ENCODE data around the gene MAPKAP1. TPM values are rescaled to one million over a fixed set of nuclear protein-coding genes. Genes with fewer than 3 reads are reported as not detected.
A peak's percentile ranks its signal among the peaks of the same experiment; 100 is the strongest.
"Not testable (repeated sequence)": the region's sequence is repeated elsewhere in the genome, so short reads cannot be mapped to it uniquely, and the experiment has no call there.

MAPKAP1 gene
- total and polyA plus RNA-seq, 3 experiments from 2014 or later, result 64.7 to 119 (median 111) TPM

DNA sequence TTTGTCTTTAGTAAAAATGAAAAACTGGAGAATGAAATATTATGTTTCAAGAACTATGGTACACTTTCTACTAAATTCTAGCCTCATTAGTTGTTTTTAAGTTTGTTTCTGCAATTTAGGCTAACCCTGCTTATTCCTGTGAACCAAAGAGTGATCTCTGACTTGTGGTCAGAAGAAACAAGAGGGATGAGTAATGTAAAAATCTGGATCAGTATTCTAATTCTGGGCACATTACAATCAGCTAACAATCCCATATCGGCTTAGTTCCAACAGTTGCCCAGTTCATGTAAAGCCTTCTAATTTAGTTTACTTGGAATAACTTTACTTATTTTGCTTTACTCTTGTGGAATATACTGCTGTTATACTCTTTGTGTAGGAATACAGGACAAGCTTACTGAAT is 134.5 kb downstream of the MAPKAP1 start:
- H3K4me1 Mint-ChIP-seq, CTCF ChIA-PET, POLR2A ChIA-PET: not testable (repeated sequence)

DNA sequence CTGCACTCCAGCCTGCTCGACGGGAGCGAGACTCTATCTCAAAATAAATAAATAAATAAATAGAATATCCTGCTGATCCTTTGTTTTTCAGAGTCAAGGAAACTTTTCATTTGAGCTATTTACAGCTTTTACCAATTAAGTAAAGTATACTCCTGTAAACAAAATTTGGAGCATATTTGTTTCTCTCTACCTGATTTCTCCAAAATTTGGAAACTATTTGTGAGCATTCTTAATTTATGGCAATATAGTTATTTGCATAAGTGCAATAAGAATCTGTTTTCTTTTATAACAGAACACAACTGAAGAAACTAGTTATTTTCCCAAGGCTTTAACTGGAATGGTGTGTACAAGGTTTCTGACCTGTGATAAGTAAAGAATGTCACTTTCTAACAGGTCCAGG is 135.2 kb downstream of the MAPKAP1 start:
- POLR2A ChIA-PET, result interaction anchor here (0.6 kb wide), 1 partner anchor 758 kb away, joined by 4 read pairs; no protein-coding TSS in a partner anchor
- H3K27me3 ChIP-seq (ENCODE audit: insufficient read depth, low read length, poor library complexity, severe bottlenecking); H3K4me3 ChIP-seq (ENCODE audit: low read length); H3K4me1 ChIP-seq (ENCODE audit: insufficient read depth, low read length); H3K9me3 ChIP-seq (ENCODE audit: low read length); H3K27ac Mint-ChIP-seq; H3K4me3 Mint-ChIP-seq; H3K27ac ChIP-seq (ENCODE audit: low read depth, low read length); CTCF ChIA-PET; DNase-seq; H3K27me3 Mint-ChIP-seq; H3K36me3 ChIP-seq (ENCODE audit: insufficient read depth, low read length): not testable (repeated sequence)
- H3K9me3 Mint-ChIP-seq, result peaks cover 2 to 21% (median 8%) of the 10 kb centered on the region in 5 donors
- H3K4me1 Mint-ChIP-seq, result peaks cover 3 to 12% (median 5%) of the 10 kb centered on the region in 3 donors
- H3K36me3 Mint-ChIP-seq, result peaks cover 12 to 36% (median 33%) of the 10 kb centered on the region in 3 donors

More for the DNA sequence above, 134.5 kb downstream of the MAPKAP1 start:
- not testable (repeated sequence) for H3K27me3 Mint-ChIP-seq; DNase-seq; H3K36me3 ChIP-seq (ENCODE audit: insufficient read depth, low read length); H3K4me3 Mint-ChIP-seq; H3K27me3 ChIP-seq (ENCODE audit: insufficient read depth, low read length, poor library complexity, severe bottlenecking); H3K4me3 ChIP-seq (ENCODE audit: low read length); H3K4me1 ChIP-seq (ENCODE audit: insufficient read depth, low read length); H3K9me3 ChIP-seq (ENCODE audit: low read length); H3K27ac ChIP-seq (ENCODE audit: low read depth, low read length); H3K27ac Mint-ChIP-seq
- Mint-ChIP-seq H3K9me3 (peaks cover 2 to 21% (median 8%) of the 10 kb centered on the region in 5 donors), H3K36me3 (peaks cover 12 to 36% (median 33%) of the 10 kb centered on the region in 3 donors)

DNA sequence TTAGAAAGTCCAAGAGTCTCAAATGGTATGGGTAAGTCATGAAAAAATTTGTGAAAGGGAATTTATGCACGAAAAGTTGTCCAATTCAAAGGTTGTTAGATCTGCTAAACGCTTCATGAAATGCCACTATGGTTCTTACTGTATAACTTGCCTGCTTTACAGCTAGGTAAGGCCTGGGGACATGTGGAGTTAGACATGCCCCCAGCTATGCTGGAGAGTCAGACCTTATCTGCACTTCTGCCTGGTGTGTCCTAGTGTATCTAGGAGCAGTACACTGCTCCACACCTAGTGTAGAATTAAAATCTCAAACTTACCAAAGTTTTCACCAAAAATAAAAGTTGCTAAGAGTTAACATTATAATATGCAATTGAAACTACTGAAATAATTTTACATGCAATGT is 136.8 kb downstream of the MAPKAP1 start:
- peaks cover 2 to 16% (median 8%) of the 10 kb centered on the region in 5 donors for H3K9me3 Mint-ChIP-seq

DNA sequence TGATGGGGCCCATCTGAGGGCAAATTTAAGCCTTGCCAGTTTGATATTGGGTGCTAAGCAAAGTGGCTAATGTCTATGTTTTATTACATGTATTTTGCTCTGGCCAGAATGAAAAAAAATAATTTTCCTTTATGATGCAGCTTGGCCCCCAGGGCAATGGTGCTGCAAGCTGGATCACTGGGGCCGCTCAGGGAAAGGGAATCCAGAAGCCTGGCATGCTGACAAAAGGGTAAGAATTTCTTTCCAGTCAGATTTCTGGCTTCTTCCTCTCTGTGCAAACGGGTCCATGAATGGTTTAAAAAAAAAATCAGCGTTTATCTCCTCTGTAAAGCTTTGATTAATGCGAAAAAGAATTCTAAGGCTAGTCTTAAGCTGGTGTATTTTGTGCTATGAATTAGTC is 138.4 kb downstream of the MAPKAP1 start:
- Mint-ChIP-seq H3K27ac (peak overlapping the region in 1 of 8 donors; percentile 84), H3K4me1 (peaks cover 9 to 22% (median 21%) of the 10 kb centered on the region in 3 donors), H3K27me3 (no peaks in the 10 kb centered on the region), H3K9me3 (peaks cover 2 to 14% (median 8%) of the 10 kb centered on the region in 5 donors), H3K36me3 (peaks cover 8 to 20% (median 18%) of the 10 kb centered on the region in 3 donors), H3K4me3 (no peak overlapping the region)
- Histone ChIP-seq H3K4me1 (ENCODE audit: insufficient read depth, low read length) (no peaks in the 10 kb centered on the region), H3K27ac (ENCODE audit: low read depth, low read length) (no peak overlapping the region), H3K36me3 (ENCODE audit: insufficient read depth, low read length) (no peaks in the 10 kb centered on the region), H3K9me3 (ENCODE audit: low read length) (no peaks in the 10 kb centered on the region), H3K4me3 (ENCODE audit: low read length) (no peak overlapping the region), H3K27me3 (ENCODE audit: insufficient read depth, low read length, poor library complexity, severe bottlenecking) (no peaks in the 10 kb centered on the region)
- DNase-seq, result no peak
- ChIA-PET CTCF (interaction anchor here (1.5 kb wide), 1 partner anchor 10 kb away, joined by 5 read pairs; no protein-coding TSS in a partner anchor), POLR2A (no interaction called here)

More for the DNA sequence above, 136.8 kb downstream of the MAPKAP1 start:
- ChIA-PET POLR2A (no interaction called here), CTCF (interaction anchor here (1.5 kb wide), 1 partner anchor 12 kb away, joined by 5 read pairs; no protein-coding TSS in a partner anchor)
- Mint-ChIP-seq H3K27me3 (no peaks in the 10 kb centered on the region), H3K36me3 (peaks cover 9 to 27% (median 26%) of the 10 kb centered on the region in 3 donors), H3K4me3 (no peak overlapping the region), H3K27ac (peak overlapping the region in 1 of 8 donors; percentile 73), H3K4me1 (peaks cover 7 to 17% (median 13%) of the 10 kb centered on the region in 3 donors)
- H3K27ac ChIP-seq (ENCODE audit: low read depth, low read length), result no peak overlapping the region
- DNase-seq, result no peak
- no peaks in the 10 kb centered on the region for H3K27me3 ChIP-seq (ENCODE audit: insufficient read depth, low read length, poor library complexity, severe bottlenecking)
- no peaks in the 10 kb centered on the region for H3K4me1 ChIP-seq (ENCODE audit: insufficient read depth, low read length)
- H3K4me3 ChIP-seq (ENCODE audit: low read length), result no peak overlapping the region
- no peaks in the 10 kb centered on the region for H3K9me3 ChIP-seq (ENCODE audit: low read length)
- no peaks in the 10 kb centered on the region for H3K36me3 ChIP-seq (ENCODE audit: insufficient read depth, low read length)

DNA sequence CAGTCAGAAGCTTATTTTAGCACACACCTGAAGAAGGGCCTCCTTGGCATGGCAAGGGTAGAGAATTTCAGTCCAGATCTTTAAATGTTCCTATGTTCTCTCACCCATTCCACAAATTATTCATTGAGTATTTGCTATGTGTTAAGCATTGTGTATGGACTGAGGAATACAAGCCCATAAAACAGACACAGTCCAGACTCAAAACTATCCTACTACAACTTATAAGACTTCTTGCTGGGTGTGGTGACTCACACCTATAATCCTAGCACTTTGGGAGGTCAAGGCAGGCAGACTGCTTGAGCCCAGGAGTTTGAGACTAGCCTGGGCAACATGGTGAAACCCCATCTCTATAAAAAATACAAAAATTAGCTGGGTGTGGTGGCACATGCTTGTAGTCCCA is 141.0 kb downstream of the MAPKAP1 start:
- DNase-seq; H3K9me3 Mint-ChIP-seq; H3K27ac ChIP-seq (ENCODE audit: low read depth, low read length); H3K4me3 ChIP-seq (ENCODE audit: low read length); CTCF ChIA-PET; H3K9me3 ChIP-seq (ENCODE audit: low read length); H3K27me3 Mint-ChIP-seq; H3K4me3 Mint-ChIP-seq; H3K36me3 ChIP-seq (ENCODE audit: insufficient read depth, low read length); H3K36me3 Mint-ChIP-seq; POLR2A ChIA-PET; H3K27me3 ChIP-seq (ENCODE audit: insufficient read depth, low read length, poor library complexity, severe bottlenecking); H3K4me1 ChIP-seq (ENCODE audit: insufficient read depth, low read length): not testable (repeated sequence)
- H3K4me1 Mint-ChIP-seq, result peaks cover 21 to 38% (median 37%) of the 10 kb centered on the region in 3 donors
- peak overlapping the region in 1 of 8 donors; percentile 46 for H3K27ac Mint-ChIP-seq

DNA sequence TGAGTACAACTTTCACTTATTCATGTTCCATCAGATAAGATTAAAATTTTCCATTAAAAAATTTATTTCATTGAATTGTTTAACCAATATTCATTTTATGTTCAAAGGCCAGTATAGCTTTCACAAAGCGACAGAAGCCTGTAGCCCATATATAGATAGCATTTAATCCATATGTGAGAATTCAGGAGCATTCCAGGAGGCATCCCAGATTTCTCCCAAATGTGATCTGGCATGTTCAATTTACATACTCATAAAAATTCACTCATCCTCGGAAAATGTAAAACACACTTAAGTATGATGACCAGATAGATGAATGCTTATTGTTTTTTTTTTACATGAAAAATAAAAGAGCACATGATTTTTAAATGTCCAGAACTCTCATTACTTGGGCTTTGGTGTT is 141.9 kb downstream of the MAPKAP1 start:
- Histone ChIP-seq H3K4me3 (ENCODE audit: low read length) (no peak overlapping the region), H3K27me3 (ENCODE audit: insufficient read depth, low read length, poor library complexity, severe bottlenecking) (no peaks in the 10 kb centered on the region), H3K27ac (ENCODE audit: low read depth, low read length) (no peak overlapping the region), H3K9me3 (ENCODE audit: low read length) (no peaks in the 10 kb centered on the region), H3K4me1 (ENCODE audit: insufficient read depth, low read length) (no peaks in the 10 kb centered on the region), H3K36me3 (ENCODE audit: insufficient read depth, low read length) (no peaks in the 10 kb centered on the region)
- CTCF ChIA-PET, result interaction anchor here (0.7 kb wide), 1 partner anchor 834 kb away, joined by 3 read pairs; no protein-coding TSS in a partner anchor
- no peak overlapping the region for H3K4me3 Mint-ChIP-seq
- POLR2A ChIA-PET, result no interaction called here
- peaks cover 21 to 38% (median 37%) of the 10 kb centered on the region in 3 donors for H3K4me1 Mint-ChIP-seq
- no peaks in the 10 kb centered on the region for H3K27me3 Mint-ChIP-seq
- no peak overlapping the region for H3K27ac Mint-ChIP-seq
- no peaks in the 10 kb centered on the region for H3K9me3 Mint-ChIP-seq
- H3K36me3 Mint-ChIP-seq, result peaks cover 0 to 6% (median 4%) of the 10 kb centered on the region in 3 donors
- DNase-seq, result no peak

DNA sequence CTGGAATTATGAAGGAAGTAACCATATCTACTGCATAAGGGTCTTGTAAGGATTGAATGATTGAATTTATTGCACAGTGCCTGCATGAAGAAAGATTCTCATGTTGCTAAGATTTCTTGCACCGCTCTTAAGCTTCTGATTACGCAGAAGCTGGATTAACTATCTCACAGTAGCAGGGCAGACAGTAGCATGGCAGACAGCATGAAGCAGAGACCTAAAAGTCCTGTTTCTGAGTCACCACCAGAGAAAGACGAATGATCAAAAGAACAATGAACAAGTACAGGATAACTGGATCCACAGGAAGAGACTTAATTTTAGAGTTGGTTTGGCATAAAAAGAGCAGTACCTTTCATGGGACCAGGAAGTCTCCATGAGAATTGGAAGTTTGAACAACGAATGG is 142.4 kb downstream of the MAPKAP1 start:
- ChIA-PET CTCF (no interaction called here), POLR2A (no interaction called here)
- no peak for DNase-seq
- Mint-ChIP-seq H3K4me1 (peaks cover 21 to 38% (median 37%) of the 10 kb centered on the region in 3 donors), H3K9me3 (no peaks in the 10 kb centered on the region), H3K4me3 (no peak overlapping the region), H3K36me3 (peaks cover 0 to 8% (median 4%) of the 10 kb centered on the region in 3 donors), H3K27ac (peak overlapping the region in 1 of 8 donors; percentile 17), H3K27me3 (no peaks in the 10 kb centered on the region)
- Histone ChIP-seq H3K4me3 (ENCODE audit: low read length) (no peak overlapping the region), H3K36me3 (ENCODE audit: insufficient read depth, low read length) (no peaks in the 10 kb centered on the region), H3K27me3 (ENCODE audit: insufficient read depth, low read length, poor library complexity, severe bottlenecking) (no peaks in the 10 kb centered on the region), H3K9me3 (ENCODE audit: low read length) (no peaks in the 10 kb centered on the region), H3K27ac (ENCODE audit: low read depth, low read length) (no peak overlapping the region), H3K4me1 (ENCODE audit: insufficient read depth, low read length) (no peaks in the 10 kb centered on the region)

DNA sequence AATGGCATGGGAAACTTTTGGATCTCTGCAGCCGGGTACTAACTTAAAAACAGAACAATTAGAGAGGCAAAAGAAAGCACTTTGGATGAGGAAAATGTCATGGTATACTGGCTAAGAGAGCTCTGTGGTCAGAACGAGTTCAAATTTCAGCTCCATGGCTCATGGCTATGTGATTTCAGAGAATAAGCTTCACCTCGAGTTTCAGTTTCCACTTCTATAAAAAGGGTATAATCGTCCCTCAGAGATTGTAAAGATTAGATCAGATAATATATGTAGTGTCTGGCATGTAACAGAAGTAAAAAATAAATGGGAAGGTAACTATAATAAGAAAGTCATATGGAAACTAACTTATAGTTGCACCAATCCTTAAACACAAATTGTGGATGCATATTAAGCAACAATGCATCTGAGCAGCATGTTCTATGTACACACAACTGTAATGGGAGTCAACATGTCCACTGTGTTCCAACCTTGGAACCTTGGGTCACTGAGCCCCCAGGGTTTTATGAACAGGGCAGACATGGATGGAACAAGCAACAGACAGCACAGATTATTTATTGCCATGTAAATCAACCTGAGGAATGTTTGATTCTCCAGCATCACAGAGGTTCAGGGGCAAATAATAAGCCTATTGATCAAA is 145.4 kb downstream of the MAPKAP1 start:
- H3K27me3 Mint-ChIP-seq, result no peaks in the 10 kb centered on the region
- POLR2A ChIA-PET, result no interaction called here
- peak overlapping the region in 7 of 8 donors; percentile 14 to 77 (median 40) for H3K27ac Mint-ChIP-seq
- H3K4me1 ChIP-seq (ENCODE audit: insufficient read depth, low read length), result no peaks in the 10 kb centered on the region
- H3K4me3 Mint-ChIP-seq, result no peak overlapping the region
- DNase-seq, result no peak
- no peaks in the 10 kb centered on the region for H3K9me3 Mint-ChIP-seq
- no peaks in the 10 kb centered on the region for H3K36me3 ChIP-seq (ENCODE audit: insufficient read depth, low read length)
- peaks cover 17 to 31% (median 23%) of the 10 kb centered on the region in 3 donors for H3K4me1 Mint-ChIP-seq
- no peaks in the 10 kb centered on the region for H3K9me3 ChIP-seq (ENCODE audit: low read length)
- no peak overlapping the region for H3K27ac ChIP-seq (ENCODE audit: low read depth, low read length)
- CTCF ChIA-PET, result no interaction called here
- H3K27me3 ChIP-seq (ENCODE audit: insufficient read depth, low read length, poor library complexity, severe bottlenecking), result no peaks in the 10 kb centered on the region
- H3K36me3 Mint-ChIP-seq, result peaks cover 0 to 32% (median 7%) of the 10 kb centered on the region in 3 donors
- H3K4me3 ChIP-seq (ENCODE audit: low read length), result no peak overlapping the region

All from CD8-positive, alpha-beta memory T cell (primary cell).